Head of caudate nucleus (tissue), 42 donors: ENCODE measurements around the gene RNLS.

Source experiments
- DNase-seq, 42 donors: peaks; one replicate each; pipeline versions ENCODE4 v3.0.0 to v3.0.0-alpha.2; 2020 to 2021; ENCODE audit warnings: mixed read lengths in 7 of 42
- intact Hi-C: fragments of 100-400 bp; cut with DNase I; formaldehyde crosslinking; loops from one replicate; pipeline ENCODE4 v1.15.0; 2022

Gene RNLS

GRCh38 chr10:88582806-88583583, at the start of gene RNLS:
Gene RNLS, minus strand, starts transcription at chr10:88583318.
- intact Hi-C loops = no loop called here
- peak; percentile 56 to 93 (median 84) for DNase-seq

- no peak for DNase-seq
- intact Hi-C loops = no loop called here
Observed at GRCh38 chr10:88624840-88625239, 41.7 kb upstream of the RNLS start.

DNA sequence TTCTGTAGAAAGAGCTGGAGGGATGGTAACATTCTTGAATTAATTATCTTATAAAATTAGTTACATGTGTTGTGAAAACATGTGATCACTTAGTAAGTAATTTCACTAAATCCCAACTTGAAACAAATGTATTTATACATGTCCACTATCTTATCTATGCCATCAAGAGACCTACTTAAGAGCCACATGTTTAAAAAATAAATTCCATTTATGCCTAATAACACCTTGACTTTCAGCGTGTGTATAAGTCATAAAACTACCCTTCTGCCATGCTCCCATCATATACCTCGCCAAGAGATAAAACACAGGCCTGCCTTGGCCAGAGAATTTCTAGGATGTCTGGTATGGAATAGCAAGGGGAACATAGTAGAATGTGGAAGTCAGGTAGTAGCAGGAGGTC, 40.7 kb upstream of the RNLS start:
- intact Hi-C loops = no loop called here
- no peak for DNase-seq

- intact Hi-C loops = no loop called here
- no peak for DNase-seq
Observed at GRCh38 chr10:88620441-88620840, 37.3 kb upstream of the RNLS start.

DNA sequence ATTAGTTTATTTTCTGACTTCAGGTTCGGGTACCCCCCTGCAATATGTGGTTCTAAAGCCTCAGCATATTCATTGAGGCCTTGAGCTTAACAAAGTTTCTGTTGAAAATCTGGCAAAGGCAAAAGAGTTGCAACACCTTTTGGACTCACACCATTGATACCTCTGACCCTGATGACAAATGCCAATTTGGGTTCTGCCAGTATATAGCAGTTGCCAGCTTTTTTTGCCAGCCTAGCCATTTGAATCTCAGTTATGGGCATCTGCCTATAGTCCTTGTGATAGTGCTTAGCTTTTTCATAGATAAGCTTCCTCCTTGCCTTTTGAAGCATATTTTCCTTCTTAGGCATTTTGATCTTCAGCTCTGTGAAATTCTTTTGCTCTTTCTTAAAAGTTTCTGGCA, 35.4 kb upstream of the RNLS start:
- DNase-seq = no peak
- intact Hi-C loops = no loop called here

GRCh38 chr10:88617772-88618300, 34.7 kb upstream of the RNLS start:
- intact Hi-C loops = no loop called here
- DNase-seq = no peak

DNA sequence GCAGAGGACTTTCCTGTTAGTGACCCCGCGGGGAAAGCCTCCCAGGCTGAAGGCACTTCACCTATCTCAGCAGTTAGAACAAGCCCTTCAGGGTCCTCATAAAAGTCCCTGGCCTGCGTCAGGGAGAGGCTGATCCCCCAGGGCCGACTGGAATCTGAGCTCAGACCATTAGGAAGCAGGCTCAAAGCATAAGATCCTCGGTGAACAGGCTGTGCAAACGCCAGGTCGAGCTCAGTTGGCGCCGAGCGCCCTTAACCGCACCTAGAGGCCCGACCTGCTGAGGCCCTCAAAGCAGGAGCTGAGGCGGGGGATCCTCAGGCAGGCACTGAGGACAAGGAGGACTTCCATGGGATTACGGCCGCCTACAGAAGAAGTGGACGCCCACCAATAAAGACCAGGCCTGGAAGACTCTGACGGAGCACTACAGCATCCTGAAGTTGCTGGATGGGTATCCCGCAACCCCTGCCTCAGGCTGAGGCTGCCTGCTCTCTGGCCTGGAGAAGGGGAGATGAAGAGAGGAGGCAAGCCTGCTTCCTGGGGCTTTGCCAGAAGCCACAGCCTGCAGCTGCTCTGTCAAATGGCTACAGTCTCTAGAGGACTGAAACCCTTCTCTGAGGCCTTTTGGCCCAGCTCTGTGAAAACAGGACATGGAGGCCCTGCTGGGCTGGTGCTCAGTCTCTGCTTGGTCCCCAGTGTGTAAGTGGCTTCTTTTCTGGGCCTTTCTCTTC, 33.3 kb upstream of the RNLS start:
- peak in 26 of 42 donors; percentile 2 to 50 (median 16) for DNase-seq
- intact Hi-C loops = no loop called here

GRCh38 chr10:88608780-88609179, 25.7 kb upstream of the RNLS start:
- no peak for DNase-seq
- intact Hi-C loops = no loop called here

DNA sequence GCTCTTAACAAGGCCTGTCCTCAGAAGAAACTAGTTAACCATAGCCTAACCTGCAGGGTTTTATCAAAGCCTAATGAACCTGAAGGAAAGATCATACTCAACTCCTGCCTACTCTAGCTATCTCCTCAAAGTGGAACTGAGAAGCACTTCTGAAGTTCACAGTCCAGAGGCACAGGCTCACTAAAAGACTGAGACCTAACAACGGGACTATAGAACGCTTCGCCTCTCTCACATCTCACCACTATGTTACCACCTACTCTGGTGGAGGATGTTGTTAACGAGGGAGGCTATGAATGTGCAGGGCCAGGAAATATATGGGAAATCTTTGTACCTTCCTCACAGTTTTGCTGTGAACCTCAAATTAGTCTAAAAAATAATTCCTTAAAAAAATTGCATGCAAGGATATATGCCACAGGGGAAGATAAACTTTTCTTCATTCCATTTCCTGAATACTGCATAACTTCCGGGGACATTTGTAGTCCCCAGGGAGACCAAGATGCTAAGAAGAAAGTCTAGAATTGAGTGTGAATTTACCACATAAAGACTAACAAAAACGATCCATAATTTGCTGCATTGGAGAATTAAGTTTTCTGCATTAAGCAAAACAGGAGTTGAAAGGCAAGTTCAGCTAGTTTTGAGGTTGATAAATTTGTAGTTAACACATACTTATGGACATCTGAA, 25.1 kb upstream of the RNLS start:
- intact Hi-C loops = no loop called here
- DNase-seq = no peak

GRCh38 chr10:88598055-88598454, 14.9 kb upstream of the RNLS start:
- DNase-seq = no peak

GRCh38 chr10:88594482-88594881, 11.4 kb upstream of the RNLS start:
- no peak for DNase-seq
- intact Hi-C loops = no loop called here

More at GRCh38 chr10:88598055-88598454, 14.9 kb upstream of the RNLS start:
- intact Hi-C loops = no loop called here

DNA sequence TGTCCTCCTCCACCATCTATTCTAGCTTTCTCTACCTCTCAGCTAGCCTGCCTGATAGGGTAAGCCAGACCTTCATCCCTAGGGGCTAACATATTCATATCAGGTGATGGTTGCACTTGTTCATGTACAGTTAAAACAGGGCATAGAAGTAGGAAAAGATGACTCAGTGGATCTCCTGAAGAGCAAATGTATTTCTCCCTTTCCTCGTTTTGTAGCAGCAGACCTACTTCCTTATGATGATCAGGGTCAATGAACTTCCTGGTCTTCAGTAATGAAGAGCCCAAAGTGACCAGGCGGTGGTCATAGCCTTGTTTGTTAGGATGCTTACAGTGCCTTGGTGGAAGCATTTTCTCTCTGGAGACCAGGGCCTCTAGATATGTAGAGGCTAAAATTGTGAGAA, 9.8 kb upstream of the RNLS start:
- DNase-seq = no peak
- intact Hi-C loops = no loop called here

GRCh38 chr10:88592381-88592780, 9.3 kb upstream of the RNLS start:
- intact Hi-C loops = no loop called here
- no peak for DNase-seq

DNA sequence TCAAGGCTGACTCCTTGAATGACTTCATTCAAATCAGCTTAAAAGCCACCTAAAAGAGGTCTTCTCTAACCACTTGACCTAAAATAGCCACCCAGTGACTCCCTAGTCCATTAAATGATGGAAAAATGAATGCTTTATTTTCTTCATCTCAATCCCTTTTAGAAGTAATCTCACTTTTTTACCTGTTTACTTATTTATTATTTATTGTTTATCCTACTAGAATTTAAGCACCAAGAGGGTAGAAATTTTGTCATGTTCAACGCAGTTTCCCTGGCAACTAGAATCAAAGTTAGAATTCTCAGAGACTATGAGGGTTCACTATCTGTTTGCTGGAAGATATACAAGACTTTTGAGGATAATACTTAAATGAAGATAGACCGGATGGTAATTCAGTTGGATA, 3.3 kb upstream of the RNLS start, which contains the start of gene LIPJ:
Gene LIPJ, plus strand, starts transcription at position 301 of the 400 bp plus-strand sequence. CDS start 3,926 bp downstream, outside the sequence.
- intact Hi-C loops = no loop called here
- no peak for DNase-seq

GRCh38 chr10:88583584-88583957, 453 bp upstream of the RNLS start:
- intact Hi-C loops = no loop called here
- DNase-seq = no peak

DNA sequence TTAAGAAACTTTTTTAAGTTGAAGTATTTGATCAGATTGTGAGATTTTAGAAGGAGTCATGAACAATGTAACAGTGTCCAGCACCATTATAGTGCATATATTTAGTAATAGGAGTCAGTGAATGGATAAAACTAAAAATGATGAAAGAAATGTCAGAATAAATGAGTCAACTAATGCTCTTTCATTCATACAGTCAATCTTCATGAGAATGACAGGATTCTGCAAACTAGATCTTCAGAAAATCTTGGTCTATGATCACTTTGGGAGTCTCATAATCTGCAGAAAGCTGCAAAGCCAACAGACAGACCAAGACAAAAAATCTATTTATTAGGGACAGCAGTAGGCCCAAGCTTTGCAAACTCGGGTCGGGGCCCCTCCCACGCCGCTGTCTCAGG, 710 bp downstream of the RNLS start:
- DNase-seq = no peak
- intact Hi-C loops = no loop called here

DNA sequence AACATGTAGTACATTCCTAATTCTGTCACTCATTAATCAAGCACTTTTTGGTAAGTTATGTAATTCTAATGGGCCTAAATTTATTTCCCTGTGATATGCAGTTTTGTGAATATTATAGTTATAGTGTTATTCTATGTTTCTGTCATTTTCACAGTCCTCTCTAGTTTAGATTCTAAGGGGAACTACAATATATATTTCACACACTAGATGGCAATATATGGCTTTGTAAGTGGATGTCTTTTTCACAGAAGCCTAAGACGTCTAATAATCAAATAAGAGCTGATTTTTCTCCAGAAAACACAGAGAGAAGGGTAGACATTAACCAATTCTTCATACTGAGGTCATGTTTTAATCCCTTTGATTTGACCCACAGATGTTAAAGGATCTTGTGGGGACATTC, 18.0 kb downstream of the RNLS start:
- intact Hi-C loops = no loop called here
- no peak for DNase-seq

DNA sequence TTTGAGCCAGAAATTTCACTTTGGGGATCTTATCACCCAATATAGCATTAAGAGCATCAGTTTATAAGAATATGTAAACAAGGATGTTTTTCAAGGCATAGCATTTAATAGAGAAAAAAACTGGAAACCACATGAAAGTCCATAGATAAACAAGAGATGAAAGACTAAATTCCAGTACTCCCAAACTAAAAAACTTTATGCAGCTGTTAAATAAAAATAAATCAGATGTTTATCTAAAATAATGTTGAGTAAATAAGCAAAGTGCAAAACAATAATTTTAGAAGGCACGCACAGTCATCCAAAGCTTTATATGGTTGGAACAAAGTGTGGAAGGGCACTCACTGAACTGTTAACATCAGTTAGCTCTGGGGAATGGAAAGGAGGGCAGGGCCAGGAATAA, 21.0 kb downstream of the RNLS start:
- intact Hi-C loops = no loop called here
- DNase-seq = no peak

DNA sequence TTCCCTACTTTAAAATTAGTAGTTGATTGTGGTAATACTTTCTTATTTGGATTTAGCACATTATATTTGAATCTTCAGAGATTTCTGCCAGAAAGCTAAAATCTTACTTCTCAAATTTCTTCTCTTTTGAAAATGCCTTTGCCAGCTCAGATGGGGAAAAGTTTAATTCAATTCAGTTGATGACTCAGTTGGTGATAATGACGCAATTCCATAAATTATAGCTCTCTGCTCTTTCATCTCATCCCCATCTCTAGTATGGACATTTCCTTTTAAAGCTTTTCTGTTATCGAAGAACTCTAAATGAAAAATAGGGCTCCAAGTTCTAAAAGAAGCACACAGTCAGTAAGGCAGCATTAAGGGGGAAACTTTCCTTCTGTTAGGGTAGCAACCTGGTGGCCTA, 25.5 kb downstream of the RNLS start:
- intact Hi-C loops = loop anchor here (10.0 kb wide), 1 partner anchor 703 kb away; no protein-coding TSS in a partner anchor
- DNase-seq = no peak

- intact Hi-C loops = loop anchor here (10.0 kb wide), 1 partner anchor 702 kb away; no protein-coding TSS in a partner anchor
- no peak for DNase-seq
Observed at GRCh38 chr10:88557256-88557655, 25.9 kb downstream of the RNLS start.
